Tibial nerve (tissue), 4 donors: ENCODE data around the gene WDR45B. TPM values are rescaled to one million over a fixed set of nuclear protein-coding genes. Genes with fewer than 3 reads are reported as not detected.

ENCODE experiments used
- DNase-seq, 2 donors: peaks; one replicate each; pipeline ENCODE4 v3.0.0-alpha.2; 2019; ENCODE audit warnings: low spot score in 2 of 2
- H3K27ac ChIP-seq, 4 donors: fragments of 200-600 bp; sonication (generic) in 3 of 4; one replicate each; pipeline ENCODE4 v1.5.1; 2017 to 2019; ENCODE audit warnings: mild to moderate bottlenecking in 1 of 4
- H3K27me3 ChIP-seq, 2 donors: fragments of 200-600 bp; sonication (generic) in 1 of 2; one replicate each; pipeline versions ENCODE4 v1.5.1 to v1.6.0; 2017 to 2019
- H3K36me3 ChIP-seq, 3 donors: fragments of 200-600 bp; sonication (generic); one replicate each; pipeline ENCODE4 v1.5.1; 2018 to 2019
- H3K4me1 ChIP-seq, 4 donors: fragments of 200-600 bp; sonication (generic) in 3 of 4; one replicate each; pipeline ENCODE4 v1.5.1; 2017 to 2019
- H3K4me3 ChIP-seq, 4 donors: fragments of 200-600 bp; sonication (generic) in 3 of 4; one replicate each; pipeline ENCODE4 v1.5.1; 2017 to 2019; ENCODE audit warnings: mild to moderate bottlenecking in 1 of 4, moderate library complexity in 1 of 4
- H3K9me3 ChIP-seq, 4 donors: fragments of 200-600 bp; sonication (generic) in 3 of 4; one replicate each; pipeline ENCODE4 v1.5.1; 2017 to 2019
- CTCF ChIP-seq, 5 experiments: fragments of 200-600 bp in 3 of 5; fragments of 450-650 bp in 2 of 5; sonication (generic) in 3 of 5; IDR thresholded peaks; one replicate each; pipeline ENCODE4 v1.5.1; 2016 to 2019; ENCODE audit warnings: antibody characterized with exemption in 5 of 5, mild to moderate bottlenecking in 3 of 5, moderate library complexity in 2 of 5
- EP300 ChIP-seq, 2 donors: sonication (generic); formaldehyde crosslinking; IDR thresholded peaks; one replicate each; pipeline ENCODE4 v1.6.1; 2017; ENCODE audit warnings: antibody characterized with exemption in 2 of 2, mild to moderate bottlenecking in 1 of 2
- POLR2A ChIP-seq, 2 donors: fragments of 450-650 bp; IDR thresholded peaks; one replicate each; pipeline ENCODE4 v1.6.1; 2017; ENCODE audit warnings: antibody characterized with exemption in 2 of 2, mild to moderate bottlenecking in 2 of 2, moderate library complexity in 2 of 2
- WGBS, 2 donors: methylation state at CpG; one replicate each; pipeline ENCODE4 v1.1.5; 2018; 5-methylcytosine and 5-hydroxymethylcytosine counted together
- total RNA-seq, 4 donors: library from RNA; depleted of rRNA; stranded (reverse); fragments of >200 nt; gene quantifications; one replicate each; pipeline ENCODE4 v1.1.0, GENCODE V29; 2016

Gene WDR45B
- total RNA-seq, 4 donors from 2014 or later = 64.9 to 114 (median 88.5) TPM

- Histone ChIP-seq H3K4me3 (no peak overlapping the region), H3K9me3 (no peaks in the 10 kb centered on the region), H3K27me3 (no peaks in the 10 kb centered on the region), H3K27ac (no peak overlapping the region), H3K36me3 (peaks cover 0 to 63% (median 0%) of the 10 kb centered on the region in 3 donors), H3K4me1 (peaks cover 0 to 34% (median 0%) of the 10 kb centered on the region in 4 donors)
- DNase-seq = no peak
- no peak for TF ChIP-seq POLR2A (IDR thresholded peaks at IDR 0.05)
- TF ChIP-seq CTCF (IDR thresholded peaks at IDR 0.05) = no peak
- TF ChIP-seq EP300 (IDR thresholded peaks at IDR 0.05) = no peak
- 63 to 67% methylated on average over 5 of the region's 5 CpGs for WGBS, 2 donors
Measured at GRCh38 chr17:82638183-82638773, 10.0 kb downstream of the WDR45B start.

- WGBS, 2 donors = 80 to 81% methylated on average over 16 of the region's 16 CpGs
- H3K36me3 ChIP-seq = peaks cover 0 to 51% (median 0%) of the 10 kb centered on the region in 3 donors
- TF ChIP-seq POLR2A (IDR thresholded peaks at IDR 0.05) (no peak), CTCF (IDR thresholded peaks at IDR 0.05) (no peak), EP300 (IDR thresholded peaks at IDR 0.05) (no peak)
Measured at GRCh38 chr17:82636626-82637598, 11.3 kb downstream of the WDR45B start.

GRCh38 chr17:82633343-82633742 is 14.9 kb downstream of the WDR45B start:
- peaks cover 0 to 2% (median 0%) of the 10 kb centered on the region in 4 donors for H3K4me1 ChIP-seq
- no peak for DNase-seq
- peaks cover 0 to 50% (median 8%) of the 10 kb centered on the region in 3 donors for H3K36me3 ChIP-seq
- no peak overlapping the region for H3K4me3 ChIP-seq
- no peaks in the 10 kb centered on the region for H3K9me3 ChIP-seq
- H3K27ac ChIP-seq = no peak overlapping the region
- TF ChIP-seq EP300 (IDR thresholded peaks at IDR 0.05) (no peak), POLR2A (IDR thresholded peaks at IDR 0.05) (no peak), CTCF (IDR thresholded peaks at IDR 0.05) (no peak)
- H3K27me3 ChIP-seq = no peaks in the 10 kb centered on the region

More at GRCh38 chr17:82636626-82637598, 11.3 kb downstream of the WDR45B start:
- Histone ChIP-seq H3K9me3 (no peaks in the 10 kb centered on the region), H3K27me3 (no peaks in the 10 kb centered on the region), H3K4me1 (peaks cover 0 to 20% (median 0%) of the 10 kb centered on the region in 4 donors), H3K27ac (no peak overlapping the region), H3K4me3 (no peak overlapping the region)
- no peak for DNase-seq

GRCh38 chr17:82632451-82632850 is 15.8 kb downstream of the WDR45B start:
- Histone ChIP-seq H3K4me3 (no peak overlapping the region), H3K4me1 (peaks cover 0 to 2% (median 0%) of the 10 kb centered on the region in 4 donors), H3K27me3 (no peaks in the 10 kb centered on the region), H3K36me3 (peaks cover 0 to 59% (median 8%) of the 10 kb centered on the region in 3 donors), H3K9me3 (no peaks in the 10 kb centered on the region), H3K27ac (no peak overlapping the region)
- WGBS, 2 donors = 86 to 89% methylated on average over 8 of the region's 8 CpGs
- DNase-seq = no peak
- TF ChIP-seq CTCF (IDR thresholded peaks at IDR 0.05) (no peak), EP300 (IDR thresholded peaks at IDR 0.05) (no peak), POLR2A (IDR thresholded peaks at IDR 0.05) (no peak)

GRCh38 chr17:82631544-82631943 is 16.7 kb downstream of the WDR45B start:
- Histone ChIP-seq H3K36me3 (peaks cover 0 to 61% (median 8%) of the 10 kb centered on the region in 3 donors), H3K9me3 (no peaks in the 10 kb centered on the region), H3K27me3 (no peaks in the 10 kb centered on the region), H3K27ac (no peak overlapping the region), H3K4me3 (no peak overlapping the region), H3K4me1 (peaks cover 0 to 5% (median 0%) of the 10 kb centered on the region in 4 donors)
- no peak for DNase-seq
- no peak for TF ChIP-seq CTCF (IDR thresholded peaks at IDR 0.05)
- no peak for TF ChIP-seq EP300 (IDR thresholded peaks at IDR 0.05)
- TF ChIP-seq POLR2A (IDR thresholded peaks at IDR 0.05) = no peak
- WGBS, 2 donors = 90 to 93% methylated on average over 6 of the region's 6 CpGs
